ENCODE measurements around the gene PLCB1. TPM values are rescaled to one million over a fixed set of nuclear protein-coding genes. Genes with fewer than 3 reads are reported as not detected.

Gene PLCB1
- total RNA-seq, 2 experiments from 2014 or later: 1.0 to 1.2 TPM

DNA sequence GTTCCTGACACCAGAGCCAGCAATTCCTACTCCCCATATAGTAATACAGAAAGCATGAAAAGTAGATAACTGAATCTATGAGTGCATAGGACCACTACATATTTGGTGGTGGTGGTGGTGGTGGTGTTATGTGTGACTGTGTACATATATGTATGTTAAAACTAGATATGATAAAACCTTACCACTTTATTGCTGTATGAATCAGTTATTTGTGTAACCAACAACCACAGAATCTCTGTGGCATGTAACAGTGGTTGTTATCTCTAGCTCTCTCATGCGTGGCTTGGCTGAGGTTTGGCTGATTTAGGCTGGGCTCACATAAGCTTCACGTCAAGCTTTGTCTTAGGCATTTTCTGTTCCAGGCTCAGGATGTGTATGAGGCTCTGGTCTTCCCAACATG, 55.7 kb downstream of the PLCB1 start:
- Mint-ChIP-seq H3K9me3 (no peaks in the 10 kb centered on the region), H3K36me3 (ENCODE audit: low read depth) (no peaks in the 10 kb centered on the region), H3K4me3 (no peak overlapping the region), H3K27me3 (peaks cover 4% of the 10 kb centered on the region), H3K27ac (no peak overlapping the region), H3K4me1 (no peaks in the 10 kb centered on the region)
- no peak for DNase-seq
- POLR2A ChIA-PET: no interaction called here
- CTCF ChIA-PET: interaction anchor here (0.5 kb wide), 1 partner anchor 155 kb away, joined by 4 read pairs; no protein-coding TSS in a partner anchor

DNA sequence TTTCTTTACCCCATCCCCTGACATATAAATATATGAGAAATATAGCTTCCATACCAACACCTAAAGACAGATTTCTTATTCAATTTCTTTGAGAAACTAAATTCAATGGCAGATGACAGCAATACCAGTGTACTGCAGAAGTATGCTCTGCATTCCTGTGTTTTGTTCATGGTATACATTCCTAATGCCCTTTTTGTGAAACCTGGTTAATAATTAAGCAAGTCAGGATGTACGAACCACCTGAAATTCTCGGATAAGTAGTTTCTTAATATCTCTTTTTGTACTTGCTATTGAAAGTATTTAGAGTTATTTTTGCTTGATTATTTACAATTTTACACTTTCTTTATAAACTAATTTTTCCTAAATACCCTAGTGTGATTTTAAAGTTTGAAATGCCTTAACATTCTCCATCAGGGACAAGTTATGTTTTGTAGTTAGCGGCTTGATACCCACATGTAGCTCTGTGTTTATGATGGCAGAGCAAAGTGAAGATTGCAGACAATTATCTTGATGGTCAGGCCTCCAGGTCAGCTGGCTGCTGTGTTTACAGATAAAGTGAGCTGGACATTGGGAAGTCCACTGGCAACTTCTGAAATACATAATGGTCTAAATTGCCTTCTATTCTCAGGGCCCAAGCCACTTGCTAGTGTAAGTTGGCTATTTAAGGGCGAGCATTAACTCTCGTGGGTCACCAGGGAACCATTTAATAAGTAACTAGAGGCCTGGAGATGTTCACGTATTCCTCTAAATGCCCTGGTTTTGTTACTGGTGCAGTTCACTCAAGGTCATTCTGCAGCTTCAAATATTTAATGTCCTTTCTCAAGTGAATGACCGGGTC, 58.2 kb downstream of the PLCB1 start:
- Mint-ChIP-seq H3K36me3 (ENCODE audit: low read depth) (no peaks in the 10 kb centered on the region), H3K27ac (no peak overlapping the region), H3K4me1 (no peaks in the 10 kb centered on the region), H3K27me3 (peaks cover 4% of the 10 kb centered on the region), H3K9me3 (peaks cover 2% of the 10 kb centered on the region), H3K4me3 (no peak overlapping the region)
- ChIA-PET CTCF (interaction anchor here (1.0 kb wide), 1 partner anchor 18 kb away, joined by 3 read pairs; no protein-coding TSS in a partner anchor), POLR2A (interaction anchor here (0.7 kb wide), 1 partner anchor 21 kb away, joined by 4 read pairs; no protein-coding TSS in a partner anchor)
- DNase-seq: no peak

DNA sequence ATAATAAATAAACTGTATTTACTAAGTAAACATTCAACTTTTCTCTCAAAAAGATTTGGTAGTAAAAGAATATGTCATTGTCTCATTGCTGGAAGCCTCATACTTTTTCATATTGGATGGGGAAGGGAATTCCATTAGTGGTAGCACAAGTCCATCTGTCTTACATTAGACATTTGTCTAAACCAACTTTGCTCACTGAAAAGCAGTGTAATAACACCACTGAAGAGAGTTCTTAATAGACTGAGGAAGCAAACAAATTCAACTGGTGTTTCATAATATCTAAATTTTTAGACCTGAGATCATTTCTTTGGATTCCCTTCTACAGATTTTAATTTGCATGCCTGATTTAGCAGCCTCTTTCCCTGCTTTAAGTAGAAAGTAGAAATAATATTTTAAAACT, 62.7 kb downstream of the PLCB1 start:
- Mint-ChIP-seq H3K4me3 (no peak overlapping the region), H3K27ac (no peak overlapping the region), H3K9me3 (peaks cover 7% of the 10 kb centered on the region), H3K36me3 (ENCODE audit: low read depth) (no peaks in the 10 kb centered on the region), H3K4me1 (no peaks in the 10 kb centered on the region), H3K27me3 (no peaks in the 10 kb centered on the region)
- CTCF ChIA-PET: no interaction called here
- POLR2A ChIA-PET: no interaction called here
- DNase-seq: no peak

DNA sequence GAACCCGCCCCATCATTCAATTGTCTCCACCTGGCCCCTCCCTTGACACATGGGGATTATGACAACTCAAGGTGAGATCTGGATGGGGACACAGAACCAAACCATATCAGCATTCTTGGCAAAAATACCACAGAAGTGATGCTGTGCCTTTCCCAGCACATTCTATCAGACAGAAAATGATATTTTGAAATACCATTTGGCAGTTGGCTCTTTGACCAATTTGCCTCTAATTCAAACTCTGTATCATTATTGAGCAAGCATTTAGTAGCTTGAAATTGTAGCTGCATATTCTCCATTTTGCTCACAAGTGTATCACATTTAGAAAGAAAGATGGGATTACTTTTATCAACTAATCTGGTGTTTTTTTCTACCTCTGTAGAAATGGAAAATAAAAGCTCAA, 64.0 kb downstream of the PLCB1 start:
- no peak overlapping the region for H3K4me3 Mint-ChIP-seq
- no peaks in the 10 kb centered on the region for H3K36me3 Mint-ChIP-seq (ENCODE audit: low read depth)
- ChIA-PET CTCF (no interaction called here), POLR2A (no interaction called here)
- H3K9me3 Mint-ChIP-seq: peaks cover 7% of the 10 kb centered on the region
- H3K4me1 Mint-ChIP-seq: no peaks in the 10 kb centered on the region
- no peak overlapping the region for H3K27ac Mint-ChIP-seq
- H3K27me3 Mint-ChIP-seq: no peaks in the 10 kb centered on the region
- no peak for DNase-seq

DNA sequence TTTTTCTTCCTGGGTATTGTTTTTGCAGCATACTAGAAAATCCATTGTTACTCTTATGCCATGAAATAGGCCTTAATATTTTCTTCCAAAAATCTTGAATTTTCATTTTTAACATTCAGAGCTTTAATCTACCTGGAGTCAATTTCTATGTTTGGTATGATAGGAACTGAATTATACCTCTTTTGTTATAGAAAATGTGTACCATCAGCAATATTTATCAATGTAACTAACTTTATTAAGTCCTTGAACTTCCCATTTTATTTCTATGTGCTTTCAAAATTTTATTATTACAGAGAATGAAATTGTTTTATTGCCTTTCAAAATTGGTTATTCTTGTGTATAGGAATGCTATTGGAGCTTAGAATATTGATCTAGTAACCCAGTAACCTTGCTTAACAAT, 68.2 kb downstream of the PLCB1 start:
- CTCF ChIA-PET: no interaction called here

DNA sequence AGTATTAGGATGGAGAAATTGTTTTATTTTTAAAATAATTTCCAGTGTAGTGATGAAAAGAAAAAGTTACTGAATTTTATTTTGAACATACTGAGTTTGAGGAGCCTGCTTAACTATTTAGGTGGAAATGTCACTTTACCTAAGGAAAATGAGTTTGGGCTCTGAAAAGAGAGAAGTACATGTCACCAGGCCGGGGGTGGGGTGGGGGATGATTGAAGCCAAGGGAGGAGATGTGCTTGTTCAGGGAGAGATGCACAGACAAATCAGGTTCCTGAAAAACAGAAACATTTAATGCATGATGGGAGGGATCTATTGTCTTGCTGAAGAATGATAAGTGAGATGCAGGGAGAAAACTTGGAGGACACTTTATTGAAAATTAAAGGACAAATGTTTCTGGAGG, 71.3 kb downstream of the PLCB1 start:
- POLR2A ChIA-PET: no interaction called here
- Mint-ChIP-seq H3K27me3 (no peaks in the 10 kb centered on the region), H3K4me3 (no peak overlapping the region), H3K27ac (no peak overlapping the region), H3K36me3 (ENCODE audit: low read depth) (no peaks in the 10 kb centered on the region), H3K4me1 (no peaks in the 10 kb centered on the region), H3K9me3 (no peaks in the 10 kb centered on the region)
- DNase-seq: no peak
- CTCF ChIA-PET: no interaction called here

More for the DNA sequence above, 68.2 kb downstream of the PLCB1 start:
- H3K27me3 Mint-ChIP-seq: no peaks in the 10 kb centered on the region
- H3K9me3 Mint-ChIP-seq: peaks cover 5% of the 10 kb centered on the region
- POLR2A ChIA-PET: no interaction called here
- H3K4me1 Mint-ChIP-seq: no peaks in the 10 kb centered on the region
- H3K4me3 Mint-ChIP-seq: no peak overlapping the region
- no peaks in the 10 kb centered on the region for H3K36me3 Mint-ChIP-seq (ENCODE audit: low read depth)
- no peak overlapping the region for H3K27ac Mint-ChIP-seq
- no peak for DNase-seq

DNA sequence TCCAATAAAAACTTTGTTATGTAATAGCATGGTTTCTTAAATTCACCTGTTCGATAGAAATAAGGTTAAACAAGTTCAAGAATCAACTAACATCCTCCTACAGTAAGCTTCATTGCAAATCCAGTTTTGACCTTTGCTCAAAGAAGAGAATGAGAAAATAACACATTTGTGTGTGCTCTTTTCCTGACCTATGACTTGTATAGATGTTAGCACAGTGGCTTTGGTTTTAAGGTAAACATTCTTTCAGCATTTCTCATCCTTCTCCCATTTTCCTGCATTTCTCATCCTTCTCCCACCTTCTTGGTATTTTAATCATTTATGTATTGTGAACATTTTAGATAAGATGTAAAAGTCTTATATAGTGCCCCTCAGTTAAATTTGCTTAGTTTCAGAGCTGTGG, 73.9 kb downstream of the PLCB1 start:
- ChIA-PET CTCF (no interaction called here), POLR2A (no interaction called here)
- Mint-ChIP-seq H3K9me3 (no peaks in the 10 kb centered on the region), H3K4me3 (no peak overlapping the region), H3K27ac (no peak overlapping the region), H3K27me3 (no peaks in the 10 kb centered on the region), H3K4me1 (peaks cover 2% of the 10 kb centered on the region), H3K36me3 (ENCODE audit: low read depth) (no peaks in the 10 kb centered on the region)
- no peak for DNase-seq

DNA sequence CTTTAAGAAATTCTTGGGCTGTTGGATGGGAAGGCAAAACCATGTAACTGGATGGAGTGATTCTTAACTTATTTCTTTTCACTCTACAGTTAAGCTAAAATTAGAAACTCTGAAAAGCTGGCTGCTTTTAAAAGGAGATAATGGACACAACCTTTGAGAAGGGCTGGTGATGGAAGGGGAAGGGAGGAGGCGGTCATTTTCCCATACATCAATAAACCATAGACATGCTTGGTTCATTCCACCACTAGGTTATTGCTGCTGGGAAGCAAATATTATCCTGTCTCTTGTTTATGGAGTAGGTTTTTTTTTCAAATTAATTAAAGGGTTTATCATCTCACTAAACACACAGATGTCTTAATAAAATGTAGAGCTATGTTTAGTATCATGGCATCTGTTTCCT, 76.2 kb downstream of the PLCB1 start:
- Mint-ChIP-seq H3K27ac (no peak overlapping the region), H3K4me3 (no peak overlapping the region), H3K9me3 (no peaks in the 10 kb centered on the region), H3K27me3 (no peaks in the 10 kb centered on the region), H3K36me3 (ENCODE audit: low read depth) (no peaks in the 10 kb centered on the region), H3K4me1 (peaks cover 9% of the 10 kb centered on the region)
- DNase-seq: no peak
- POLR2A ChIA-PET: no interaction called here
- CTCF ChIA-PET: interaction anchor here (1.0 kb wide), 1 partner anchor 18 kb away, joined by 3 read pairs; no protein-coding TSS in a partner anchor

DNA sequence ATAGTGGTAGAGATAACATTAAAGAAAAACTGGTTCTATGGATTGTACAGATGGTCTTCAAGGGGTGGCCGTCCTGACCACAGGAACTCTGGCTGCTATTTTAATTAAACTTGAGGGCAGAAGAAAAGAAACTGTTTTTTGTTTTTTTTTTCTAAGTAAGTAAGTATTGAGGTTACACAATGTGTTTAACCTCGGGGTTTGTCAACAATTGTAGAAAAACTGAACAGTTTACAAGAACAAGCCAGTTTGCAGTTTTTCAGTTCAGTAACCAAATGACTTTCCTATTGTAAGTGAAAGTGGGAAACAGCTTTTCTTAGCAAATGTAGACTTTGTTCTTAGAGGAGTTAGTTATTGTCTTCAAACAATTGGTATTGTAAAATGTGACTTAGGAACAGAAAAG, 77.0 kb downstream of the PLCB1 start:
- Mint-ChIP-seq H3K4me3 (no peak overlapping the region), H3K27ac (no peak overlapping the region), H3K27me3 (no peaks in the 10 kb centered on the region), H3K36me3 (ENCODE audit: low read depth) (no peaks in the 10 kb centered on the region), H3K4me1 (peaks cover 17% of the 10 kb centered on the region), H3K9me3 (no peaks in the 10 kb centered on the region)
- POLR2A ChIA-PET: no interaction called here
- CTCF ChIA-PET: no interaction called here
- DNase-seq: no peak

DNA sequence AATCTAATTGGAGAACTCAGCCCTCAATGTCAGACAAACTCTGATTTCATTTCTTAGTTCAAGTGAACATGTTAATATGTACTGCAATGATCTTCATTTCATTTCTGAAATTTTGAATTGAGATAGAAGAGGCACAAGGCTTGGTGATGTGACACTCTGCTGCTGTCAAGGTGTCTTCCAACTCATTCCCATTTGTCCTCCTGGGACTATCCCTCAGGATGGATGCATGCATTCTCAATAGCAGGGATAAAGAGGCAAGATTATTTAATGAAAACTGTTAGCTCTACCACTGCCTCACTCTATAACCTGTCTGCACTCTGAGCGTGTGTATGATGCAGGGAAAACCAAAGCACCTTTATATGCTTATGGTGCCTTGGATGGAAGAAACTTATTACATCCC, 78.7 kb downstream of the PLCB1 start:
- Mint-ChIP-seq H3K9me3 (no peaks in the 10 kb centered on the region), H3K36me3 (ENCODE audit: low read depth) (peaks cover 1% of the 10 kb centered on the region), H3K27me3 (no peaks in the 10 kb centered on the region), H3K4me1 (peaks cover 28% of the 10 kb centered on the region), H3K4me3 (no peak overlapping the region), H3K27ac (no peak overlapping the region)
- CTCF ChIA-PET: no interaction called here
- DNase-seq: no peak
- POLR2A ChIA-PET: no interaction called here

DNA sequence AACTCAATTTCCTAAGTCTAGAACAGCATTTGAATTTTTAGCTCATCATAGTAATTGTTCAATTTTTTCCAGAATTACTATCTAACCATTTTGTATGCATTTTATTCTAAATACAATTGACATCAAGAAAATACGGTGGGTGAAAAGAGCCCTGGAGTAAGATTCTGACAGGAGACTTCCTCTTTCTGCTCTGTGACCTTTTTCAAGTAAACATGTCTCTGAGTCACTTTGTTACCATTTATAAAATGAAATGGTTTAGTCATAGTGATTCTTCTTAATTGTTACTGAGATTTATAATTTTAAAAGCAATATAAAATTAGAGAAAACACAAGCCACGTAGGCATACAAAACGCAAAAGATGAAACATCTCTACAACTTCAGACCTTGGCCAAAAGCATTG, 80.2 kb downstream of the PLCB1 start:
- no peak overlapping the region for H3K4me3 Mint-ChIP-seq
- H3K4me1 Mint-ChIP-seq: peaks cover 34% of the 10 kb centered on the region
- no peak overlapping the region for H3K27ac Mint-ChIP-seq
- DNase-seq: no peak
- ChIA-PET POLR2A (no interaction called here), CTCF (interaction anchor here (1.5 kb wide), 1 partner anchor 18 kb away, joined by 3 read pairs; no protein-coding TSS in a partner anchor)
- no peaks in the 10 kb centered on the region for H3K27me3 Mint-ChIP-seq
- no peaks in the 10 kb centered on the region for H3K9me3 Mint-ChIP-seq
- peaks cover 1% of the 10 kb centered on the region for H3K36me3 Mint-ChIP-seq (ENCODE audit: low read depth)

DNA sequence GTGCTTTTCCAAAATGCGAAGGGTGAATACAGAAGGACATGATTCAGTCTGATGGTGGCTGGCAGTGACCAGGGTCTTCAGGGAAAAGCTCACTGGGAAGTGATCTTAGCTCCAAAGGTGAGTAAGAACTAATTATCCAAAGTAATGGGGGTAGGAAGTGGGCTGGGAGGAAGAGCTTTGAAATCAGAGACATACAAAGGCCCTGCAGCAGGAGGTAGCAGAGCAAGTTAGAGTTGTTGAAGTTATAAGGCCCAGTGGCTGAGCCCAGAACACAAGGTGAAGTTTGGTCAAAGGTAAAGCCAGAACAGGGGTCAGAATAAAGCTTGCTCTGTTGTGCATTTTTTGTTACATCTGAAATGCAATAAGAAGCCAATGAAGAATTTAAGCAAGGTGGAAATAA, 81.2 kb downstream of the PLCB1 start:
- Mint-ChIP-seq H3K36me3 (ENCODE audit: low read depth) (peaks cover 1% of the 10 kb centered on the region), H3K27me3 (no peaks in the 10 kb centered on the region), H3K9me3 (no peaks in the 10 kb centered on the region), H3K27ac (peak overlapping the region; percentile 85), H3K4me3 (peak overlapping the region; percentile 50), H3K4me1 (peaks cover 35% of the 10 kb centered on the region)
- DNase-seq: no peak
- ChIA-PET CTCF (interaction anchor here (1.5 kb wide), 1 partner anchor 17 kb away, joined by 3 read pairs; no protein-coding TSS in a partner anchor), POLR2A (no interaction called here)

DNA sequence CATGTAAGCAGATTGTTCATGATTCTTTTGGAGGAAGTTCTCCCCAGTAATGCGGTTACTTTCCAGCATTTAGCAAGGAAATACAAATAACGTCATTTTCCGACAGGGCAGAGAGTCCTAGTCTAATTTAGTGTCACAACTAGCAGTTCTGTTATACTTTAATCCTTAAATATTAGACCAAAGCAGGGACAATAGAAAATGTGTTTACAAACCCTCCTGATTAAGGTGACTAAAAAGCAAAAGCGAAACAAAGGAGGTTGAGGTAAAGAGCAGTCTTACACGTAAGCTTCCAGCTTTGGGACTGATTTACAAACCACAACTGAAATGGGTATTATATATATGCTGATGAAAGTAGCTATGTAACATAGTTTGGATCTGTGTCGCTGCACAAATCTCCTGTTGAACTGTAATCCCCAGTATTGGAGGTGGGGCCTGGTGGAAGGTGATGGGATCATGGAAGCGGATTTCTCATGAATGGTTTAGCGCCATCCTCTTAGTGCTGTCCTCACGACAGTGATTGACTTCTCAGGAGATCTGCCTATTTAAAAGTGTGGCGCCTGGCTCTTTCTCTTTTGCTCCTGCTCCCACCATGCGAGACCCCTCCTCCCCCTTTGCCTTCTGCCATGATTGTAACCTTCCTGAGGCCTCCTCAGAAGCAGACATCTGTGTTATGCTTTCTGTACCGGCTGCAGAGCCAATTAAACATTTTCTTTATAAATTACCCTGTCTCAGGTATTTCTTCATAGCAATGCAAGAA, 81.9 kb downstream of the PLCB1 start:
- Mint-ChIP-seq H3K9me3 (no peaks in the 10 kb centered on the region), H3K27ac (peak overlapping the region; percentile 85), H3K4me1 (peaks cover 35% of the 10 kb centered on the region), H3K27me3 (no peaks in the 10 kb centered on the region), H3K4me3 (peak overlapping the region; percentile 50), H3K36me3 (ENCODE audit: low read depth) (peaks cover 1% of the 10 kb centered on the region)
- POLR2A ChIA-PET: no interaction called here
- peak; percentile 13 for DNase-seq
- CTCF ChIA-PET: no interaction called here
